Cardiac muscle cell (in vitro differentiated cells and primary cell): ENCODE measurements around the gene PLEKHG4. TPM values are rescaled to one million over a fixed set of nuclear protein-coding genes. Genes with fewer than 3 reads are reported as not detected.
A peak's percentile ranks its signal among the peaks of the same experiment; 100 is the strongest.

ENCODE experiments used
- DNase-seq, 2 donors: peaks; one replicate each; pipeline versions ENCODE4 v3.0.0 to v3.0.0-alpha.2; 2010 to 2017; ENCODE audit warnings: low read depth in 1 of 2, low spot score in 1 of 2
- H3K27ac ChIP-seq: fragments of 200-600 bp; sonication (generic); 2 replicates; pipeline ENCODE4 v1.5.1; 2016
- H3K27me3 ChIP-seq: fragments of 200-600 bp; sonication (generic); 2 replicates; pipeline ENCODE4 v1.6.0; 2016; ENCODE audit warnings: control low read depth
- H3K36me3 ChIP-seq: fragments of 200-600 bp; sonication (generic); 2 replicates; pipeline ENCODE4 v1.5.1; 2016; ENCODE audit warnings: control low read depth
- H3K4me1 ChIP-seq: fragments of 200-600 bp; sonication (generic); 2 replicates; pipeline ENCODE4 v1.8.1; 2017; ENCODE audit warnings: low read depth, mild to moderate bottlenecking, mixed run types
- H3K4me3 ChIP-seq: fragments of 200-600 bp; sonication (generic); 2 replicates; pipeline ENCODE4 v1.5.1; 2016; ENCODE audit warnings: mild to moderate bottlenecking
- H3K9me3 ChIP-seq: fragments of 200-600 bp; sonication (generic); 2 replicates; pipeline ENCODE4 v1.5.1; 2017; ENCODE audit warnings: low read depth, mild to moderate bottlenecking, control low read depth
- CTCF ChIP-seq: IDR thresholded peaks from 2 replicates; pipeline ENCODE4 v1.5.1; 2012; ENCODE audit warnings: low read depth, mild to moderate bottlenecking, low read length
- polyA plus RNA-seq: library from polyadenylated mRNA; unstranded; fragments of >200 nt; fragmentation: Nextera tagmentation; extraction: Ambion mirVana; gene quantifications from 2 replicates; pipeline ENCODE4 v1.2.1, GENCODE V29; 2016
- total RNA-seq: library from RNA; depleted of rRNA; stranded (reverse); fragments of >200 nt; gene quantifications from 2 replicates; pipeline ENCODE4 v1.2.3, GENCODE V29; 2016

Gene PLEKHG4
- total and polyA plus RNA-seq, 2 experiments from 2014 or later = 1.0 to 6.8 TPM

GRCh38 chr16:67284699-67285646 lies 5.6 kb downstream of the PLEKHG4 start:
- H3K4me1 ChIP-seq = no peaks in the 10 kb centered on the region
- no peak overlapping the region for H3K27ac ChIP-seq
- DNase-seq = peak; percentile 39 to 61
- no peaks in the 10 kb centered on the region for H3K9me3 ChIP-seq
- no peak overlapping the region for H3K4me3 ChIP-seq
- no peaks in the 10 kb centered on the region for H3K27me3 ChIP-seq
- H3K36me3 ChIP-seq = no peaks in the 10 kb centered on the region
- peak; percentile 56 for TF ChIP-seq CTCF

GRCh38 chr16:67286441-67287235 lies 7.3 kb downstream of the PLEKHG4 start:
- no peaks in the 10 kb centered on the region for H3K4me1 ChIP-seq
- TF ChIP-seq CTCF = no peak
- no peaks in the 10 kb centered on the region for H3K27me3 ChIP-seq
- no peak overlapping the region for H3K4me3 ChIP-seq
- no peaks in the 10 kb centered on the region for H3K9me3 ChIP-seq
- H3K36me3 ChIP-seq = no peaks in the 10 kb centered on the region
- DNase-seq = no peak
- H3K27ac ChIP-seq = no peak overlapping the region

- no peaks in the 10 kb centered on the region for H3K36me3 ChIP-seq
- no peak for TF ChIP-seq CTCF
- H3K27ac ChIP-seq = no peak overlapping the region
- H3K4me1 ChIP-seq = no peaks in the 10 kb centered on the region
- no peak overlapping the region for H3K4me3 ChIP-seq
- H3K27me3 ChIP-seq = no peaks in the 10 kb centered on the region
- H3K9me3 ChIP-seq = no peaks in the 10 kb centered on the region
- no peak for DNase-seq
These were observed 8.6 kb downstream of the PLEKHG4 start for GRCh38 chr16:67287960-67288359.

- Histone ChIP-seq H3K9me3 (no peaks in the 10 kb centered on the region), H3K4me1 (no peaks in the 10 kb centered on the region), H3K27ac (no peak overlapping the region), H3K27me3 (peaks cover under 1% of the 10 kb centered on the region), H3K36me3 (no peaks in the 10 kb centered on the region), H3K4me3 (no peak overlapping the region)
- no peak for TF ChIP-seq CTCF
- DNase-seq = no peak
These were observed 12.1 kb downstream of the PLEKHG4 start for GRCh38 chr16:67291461-67291860.

GRCh38 chr16:67294171-67294757 lies 14.9 kb downstream of the PLEKHG4 start:
- Histone ChIP-seq H3K4me1 (no peaks in the 10 kb centered on the region), H3K9me3 (no peaks in the 10 kb centered on the region), H3K4me3 (no peak overlapping the region), H3K36me3 (no peaks in the 10 kb centered on the region), H3K27ac (no peak overlapping the region), H3K27me3 (peaks cover 10% of the 10 kb centered on the region)
- TF ChIP-seq CTCF = no peak
- DNase-seq = no peak
